OCI-LY1 (cell line): Measurements from ENCODE around the gene IGF1R.

ENCODE experiments used
- H2AFZ ChIP-seq: fragments of 200-600 bp; sonication (generic), shearing (Covaris generic); 2 replicates; pipeline ENCODE4 v1.6.0; 2014; ENCODE audit warnings: antibody characterized with exemption, mild to moderate bottlenecking, low read length
- H3F3A ChIP-seq: fragments of 200-600 bp; sonication (generic), shearing (Covaris generic); 2 replicates; pipeline ENCODE4 v1.6.0; 2014; ENCODE audit warnings: mild to moderate bottlenecking, antibody characterized with exemption, low read length, moderate library complexity; ENCODE audit not compliant: insufficient read depth
- H3K27ac ChIP-seq: fragments of 200-600 bp; sonication (generic); 2 replicates; pipeline ENCODE4 v1.5.1; 2014; ENCODE audit warnings: low read length, mixed run types, mild to moderate bottlenecking, low read depth; ENCODE audit not compliant: poor library complexity, severe bottlenecking
- H3K27me3 ChIP-seq: fragments of 200-600 bp; sonication (generic); 2 replicates; pipeline ENCODE4 v1.6.0; 2014; ENCODE audit warnings: antibody characterized with exemption, mild to moderate bottlenecking, low read length, moderate library complexity; ENCODE audit not compliant: insufficient read depth
- H3K36me3 ChIP-seq: fragments of 200-600 bp; sonication (generic); 2 replicates; pipeline ENCODE4 v1.6.1; 2014; ENCODE audit warnings: mild to moderate bottlenecking, antibody characterized with exemption, low read length, moderate library complexity, mixed read lengths; ENCODE audit not compliant: insufficient read depth
- H3K4me1 ChIP-seq: fragments of 200-600 bp; sonication (generic); 2 replicates; pipeline ENCODE4 v1.5.1; 2014; ENCODE audit warnings: mild to moderate bottlenecking, low read length, moderate library complexity; ENCODE audit not compliant: insufficient read depth, severe bottlenecking
- H3K4me2 ChIP-seq: fragments of 200-600 bp; sonication (generic), shearing (Covaris generic); 2 replicates; pipeline ENCODE4 v1.6.1; 2014; ENCODE audit warnings: low read length
- H3K4me3 ChIP-seq: fragments of 200-600 bp; sonication (generic); 2 replicates; pipeline ENCODE4 v1.5.1; 2014; ENCODE audit warnings: low read length, low read depth, mild to moderate bottlenecking, mixed read lengths; ENCODE audit not compliant: poor library complexity, severe bottlenecking
- H3K79me2 ChIP-seq: fragments of 200-600 bp; shearing (Covaris generic); 2 replicates; pipeline ENCODE4 v1.6.1; 2016; ENCODE audit warnings: mixed run types, low read length, mixed read lengths; ENCODE audit not compliant: insufficient read depth
- H3K9ac ChIP-seq: fragments of 200-600 bp; sonication (generic), shearing (Covaris generic); 2 replicates; pipeline ENCODE4 v1.6.1; 2014; ENCODE audit warnings: mild to moderate bottlenecking, low read length, mixed read lengths
- H3K9me2 ChIP-seq: fragments of 200-600 bp; sonication (generic), shearing (Covaris generic); 2 replicates; pipeline ENCODE4 v1.6.1; 2014; ENCODE audit warnings: low read depth, mild to moderate bottlenecking, low read length, mixed read lengths
- H3K9me3 ChIP-seq: fragments of 200-600 bp; shearing (Covaris generic); 2 replicates; pipeline ENCODE4 v1.6.1; 2014; ENCODE audit warnings: low read length, mixed read lengths
- H4K20me1 ChIP-seq: fragments of 200-600 bp; sonication (generic), shearing (Covaris generic); 2 replicates; pipeline ENCODE4 v1.6.0; 2016; ENCODE audit warnings: mild to moderate bottlenecking, low read length; ENCODE audit not compliant: insufficient read depth
- CTCF ChIP-seq: fragments of 200-600 bp; sonication (generic), shearing (Covaris generic); IDR thresholded peaks from 2 replicates; pipeline ENCODE4 v1.5.1; 2017; ENCODE audit warnings: mild to moderate bottlenecking, antibody characterized with exemption, low read length, moderate library complexity, mixed read lengths
- EZH2 ChIP-seq: fragments of 200-600 bp; sonication (generic), shearing (Covaris generic); IDR thresholded peaks from 2 replicates; pipeline ENCODE4 v1.8.0; 2017; ENCODE audit warnings: borderline replicate concordance, mixed run types, mild to moderate bottlenecking, antibody characterized with exemption, low read length, moderate library complexity, mixed read lengths

Gene IGF1R

GRCh38 chr15:98970799-98971198, 322.5 kb downstream of the IGF1R start:
- Histone ChIP-seq H3K4me1 (no peaks in the 10 kb centered on the region), H2AFZ (no peak overlapping the region), H4K20me1 (no peaks in the 10 kb centered on the region), H3K9me3 (no peaks in the 10 kb centered on the region), H3K27me3 (no peaks in the 10 kb centered on the region), H3K4me2 (no peak overlapping the region), H3K9ac (no peak overlapping the region), H3K9me2 (no peaks in the 10 kb centered on the region), H3K36me3 (no peaks in the 10 kb centered on the region), H3K4me3 (no peak overlapping the region), H3K79me2 (no peaks in the 10 kb centered on the region), H3F3A (no peaks in the 10 kb centered on the region), H3K27ac (no peak overlapping the region)
- TF ChIP-seq CTCF (no peak), EZH2 (no peak)

- Histone ChIP-seq H3K27me3 (no peaks in the 10 kb centered on the region), H2AFZ (no peak overlapping the region), H3K27ac (no peak overlapping the region), H3K9me2 (no peaks in the 10 kb centered on the region), H3K9me3 (no peaks in the 10 kb centered on the region), H4K20me1 (no peaks in the 10 kb centered on the region), H3K79me2 (no peaks in the 10 kb centered on the region), H3K9ac (no peak overlapping the region), H3K4me1 (no peaks in the 10 kb centered on the region), H3K4me3 (no peak overlapping the region), H3F3A (no peaks in the 10 kb centered on the region), H3K36me3 (no peaks in the 10 kb centered on the region), H3K4me2 (no peak overlapping the region)
- no peak for TF ChIP-seq EZH2
- TF ChIP-seq CTCF: no peak
Observed at GRCh38 chr15:98976500-98976899, 328.2 kb downstream of the IGF1R start.

- Histone ChIP-seq H3K9me3 (no peaks in the 10 kb centered on the region), H3F3A (no peaks in the 10 kb centered on the region), H3K9ac (no peak overlapping the region), H4K20me1 (no peaks in the 10 kb centered on the region), H3K27me3 (no peaks in the 10 kb centered on the region), H2AFZ (no peak overlapping the region), H3K4me3 (no peak overlapping the region), H3K9me2 (no peaks in the 10 kb centered on the region), H3K4me1 (no peaks in the 10 kb centered on the region), H3K27ac (no peak overlapping the region), H3K79me2 (no peaks in the 10 kb centered on the region), H3K4me2 (no peak overlapping the region), H3K36me3 (no peaks in the 10 kb centered on the region)
- TF ChIP-seq CTCF: no peak
Observed at GRCh38 chr15:98977441-98977840, 329.1 kb downstream of the IGF1R start.
